MM.1S (cell line): ENCODE measurements around the gene LEUTX.

ENCODE experiments used
- EZH2 ChIP-seq: fragments of 300-600 bp; sonication (generic); optimal IDR thresholded peaks from 2 replicates; pipeline ENCODE3; 2017; ENCODE audit warnings: low read depth, mild to moderate bottlenecking, antibody characterized with exemption, low read length, mixed read lengths
- EZH2phosphoT487 ChIP-seq: fragments of 300-600 bp; sonication (generic); IDR thresholded peaks from 2 replicates; pipeline ENCODE4 v1.6.1; 2018; ENCODE audit warnings: antibody characterized with exemption, low read length
- TF ChIP-seq, protein P1 (sequence below): fragments of 300-600 bp; sonication (generic); IDR thresholded peaks from 2 replicates; pipeline ENCODE4 v1.5.1; 2016; ENCODE audit warnings: antibody characterized with exemption, low read length, mixed read lengths

DNA sequence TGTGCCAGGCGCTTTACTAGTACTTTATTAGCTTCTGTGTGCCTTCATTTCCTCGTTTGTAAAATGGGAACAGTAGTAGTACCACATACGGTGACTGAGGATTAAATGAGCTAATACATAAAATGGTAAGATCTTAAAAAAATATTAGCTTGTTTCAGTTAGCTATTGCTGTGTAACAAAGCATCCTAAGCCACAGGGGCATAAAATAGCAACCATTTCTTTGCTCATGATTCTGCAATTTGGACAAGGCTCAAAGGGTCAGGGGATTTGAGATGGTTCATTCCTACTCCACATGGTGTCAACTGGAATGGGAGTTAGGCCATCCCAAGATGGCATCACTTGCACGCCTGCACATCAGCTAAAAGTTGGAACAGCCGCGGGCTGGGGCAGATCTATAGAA lies 42.0 kb downstream of the LEUTX start:
- TF ChIP-seq EZH2phosphoT487 (no peak), EZH2 (no peak)
- TF ChIP-seq, protein P1, sequence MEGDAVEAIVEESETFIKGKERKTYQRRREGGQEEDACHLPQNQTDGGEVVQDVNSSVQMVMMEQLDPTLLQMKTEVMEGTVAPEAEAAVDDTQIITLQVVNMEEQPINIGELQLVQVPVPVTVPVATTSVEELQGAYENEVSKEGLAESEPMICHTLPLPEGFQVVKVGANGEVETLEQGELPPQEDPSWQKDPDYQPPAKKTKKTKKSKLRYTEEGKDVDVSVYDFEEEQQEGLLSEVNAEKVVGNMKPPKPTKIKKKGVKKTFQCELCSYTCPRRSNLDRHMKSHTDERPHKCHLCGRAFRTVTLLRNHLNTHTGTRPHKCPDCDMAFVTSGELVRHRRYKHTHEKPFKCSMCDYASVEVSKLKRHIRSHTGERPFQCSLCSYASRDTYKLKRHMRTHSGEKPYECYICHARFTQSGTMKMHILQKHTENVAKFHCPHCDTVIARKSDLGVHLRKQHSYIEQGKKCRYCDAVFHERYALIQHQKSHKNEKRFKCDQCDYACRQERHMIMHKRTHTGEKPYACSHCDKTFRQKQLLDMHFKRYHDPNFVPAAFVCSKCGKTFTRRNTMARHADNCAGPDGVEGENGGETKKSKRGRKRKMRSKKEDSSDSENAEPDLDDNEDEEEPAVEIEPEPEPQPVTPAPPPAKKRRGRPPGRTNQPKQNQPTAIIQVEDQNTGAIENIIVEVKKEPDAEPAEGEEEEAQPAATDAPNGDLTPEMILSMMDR = no peak
